Measurements from ENCODE around the gene RASGEF1C.

- TF ChIP-seq CTCF (IDR thresholded peaks at IDR 0.05) (no peak), POLR2AphosphoS5 (IDR thresholded peaks at IDR 0.05) (no peak), POLR2A (IDR thresholded peaks at IDR 0.05) (no peak)
These were observed 103.1 kb downstream of the RASGEF1C start for GRCh38 chr5:180105827-180106312.

Data from prostate gland (tissue), 2 donors.